Measurements from ENCODE around the gene ENAH.
"Not testable (repeated sequence)": the region's sequence is repeated elsewhere in the genome, so short reads cannot be mapped to it uniquely, and the experiment has no call there.

ENAH gene

GRCh38 chr1:225652729-225653462 lies at the start of gene ENAH:
Gene ENAH (minus strand): TSS chr1:225653123. CDS start chr1:225652690, 433 bp downstream.
- peak; percentile 79 for DNase-seq (ENCODE audit: low read depth)

GRCh38 chr1:225700889-225701465 lies 48.1 kb upstream of the ENAH start:
- DNase-seq (ENCODE audit: low read depth) = peak; percentile 28

DNA sequence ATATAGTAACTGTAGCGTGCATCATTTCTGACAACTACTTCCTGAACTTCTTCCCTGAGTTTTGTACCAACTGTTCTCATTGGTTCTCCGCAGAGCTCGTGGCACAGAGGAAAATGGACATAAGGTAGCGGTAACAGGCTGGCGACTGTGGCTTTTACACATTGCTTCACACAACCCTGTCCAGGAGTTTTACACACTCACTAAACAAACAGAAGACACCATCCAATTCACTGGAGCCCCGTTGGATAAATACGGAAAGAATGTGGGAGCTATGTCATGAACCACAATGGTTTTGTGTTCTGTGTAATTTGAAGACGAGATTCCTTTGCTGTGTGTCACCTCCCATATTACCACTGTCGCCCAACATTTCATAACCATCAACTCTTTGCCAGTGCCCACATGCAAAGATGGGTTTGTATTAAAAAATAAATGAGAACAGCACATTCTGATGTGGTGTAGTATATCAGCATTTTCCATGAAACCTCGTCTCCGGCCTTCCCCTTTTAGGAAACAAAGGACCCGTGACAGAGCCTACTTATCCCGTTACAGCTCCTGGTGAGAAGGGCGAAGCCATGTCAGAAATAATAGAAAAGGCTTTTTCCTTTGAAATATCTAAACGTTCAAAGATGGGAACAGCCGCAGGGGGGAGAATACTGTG lies 47.4 kb upstream of the ENAH start:
- DNase-seq (ENCODE audit: low read depth) = peak; percentile 98

DNA sequence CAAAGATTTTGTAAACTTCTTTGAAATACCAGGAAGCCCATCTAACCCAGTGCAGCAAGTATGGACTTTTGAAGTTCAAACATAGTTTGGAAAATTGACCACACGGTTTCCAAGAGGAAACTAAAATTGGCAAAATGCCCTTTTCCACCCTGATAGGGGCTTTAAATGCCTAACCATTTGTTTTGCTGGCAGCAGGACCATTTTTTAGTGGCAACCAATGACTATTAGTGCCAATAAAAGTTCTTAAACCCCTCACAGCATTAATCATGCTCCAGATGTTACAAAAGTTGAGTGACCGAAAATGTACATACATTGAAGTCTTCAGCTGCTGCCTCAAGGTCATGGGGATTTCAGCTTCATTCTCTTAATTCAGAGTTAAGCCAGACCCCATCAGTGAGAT lies 46.4 kb upstream of the ENAH start:
- peak; percentile 5 for DNase-seq (ENCODE audit: low read depth)

DNA sequence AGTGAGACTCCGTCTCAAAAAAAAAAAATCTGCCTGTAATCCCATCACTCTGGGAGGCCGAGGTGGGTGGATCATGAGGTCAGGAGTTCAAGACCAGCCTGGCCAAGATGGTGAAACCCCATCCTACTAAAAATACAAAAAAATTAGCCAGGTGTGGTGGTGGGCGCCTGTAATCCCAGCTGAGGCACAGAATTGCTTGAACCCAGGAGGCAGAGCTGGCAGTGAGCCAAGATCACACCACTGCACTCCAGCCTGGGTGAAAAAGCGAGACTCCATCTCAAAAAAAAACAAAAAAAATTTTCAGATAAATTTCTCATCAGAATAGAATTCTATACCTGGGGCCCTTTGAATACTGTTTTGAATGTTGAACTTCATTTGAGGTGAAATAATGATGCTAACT lies 45.3 kb upstream of the ENAH start:
- not testable (repeated sequence) for DNase-seq (ENCODE audit: low read depth)

DNA sequence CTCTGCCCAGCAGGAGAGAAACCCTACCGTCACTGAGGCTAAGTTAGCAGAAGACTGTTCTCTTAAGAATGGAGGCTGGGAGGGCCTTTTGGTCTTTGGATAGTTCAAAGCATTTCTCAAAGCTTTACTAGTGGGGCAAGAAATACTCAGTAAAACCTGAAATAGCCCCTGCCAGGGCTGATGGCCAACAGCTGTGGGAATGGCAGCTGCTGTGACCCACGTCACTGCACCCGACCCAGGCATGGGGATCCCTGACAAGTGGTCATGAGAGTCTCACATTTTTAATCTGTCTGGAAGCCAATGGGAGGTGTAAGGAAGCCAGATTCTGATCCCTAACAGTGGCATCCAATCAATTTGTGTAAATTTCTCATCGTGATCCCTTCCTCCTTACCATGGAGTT lies 44.5 kb upstream of the ENAH start:
- no peak for DNase-seq (ENCODE audit: low read depth)

- DNase-seq (ENCODE audit: low read depth) = no peak
Measured at GRCh38 chr1:225695578-225696337, 42.8 kb upstream of the ENAH start.

- DNase-seq (ENCODE audit: low read depth) = no peak
Measured at GRCh38 chr1:225694151-225694603, 41.3 kb upstream of the ENAH start.

DNA sequence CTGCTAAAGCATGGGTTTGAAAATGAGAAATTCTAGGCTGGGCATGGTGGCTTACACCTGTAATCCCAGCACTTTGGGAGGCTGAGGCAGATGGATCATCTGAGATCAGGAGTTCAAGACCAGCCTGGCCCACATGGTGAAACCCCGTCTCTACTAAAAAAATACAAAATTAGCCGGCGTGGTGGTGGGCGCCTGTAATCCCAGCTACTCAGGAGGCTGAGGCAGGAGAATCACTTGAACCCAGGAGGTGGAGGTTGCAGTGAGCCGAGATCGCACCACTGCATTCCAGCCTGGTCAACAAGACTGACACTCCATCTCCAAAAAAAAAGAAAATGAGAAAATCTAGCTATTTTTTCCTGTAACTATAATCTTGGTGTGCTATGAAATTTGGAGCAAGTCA lies 40.8 kb upstream of the ENAH start:
- DNase-seq (ENCODE audit: low read depth) = not testable (repeated sequence)

- no peak for DNase-seq (ENCODE audit: low read depth)
Measured at GRCh38 chr1:225693085-225693696, 40.3 kb upstream of the ENAH start.

DNA sequence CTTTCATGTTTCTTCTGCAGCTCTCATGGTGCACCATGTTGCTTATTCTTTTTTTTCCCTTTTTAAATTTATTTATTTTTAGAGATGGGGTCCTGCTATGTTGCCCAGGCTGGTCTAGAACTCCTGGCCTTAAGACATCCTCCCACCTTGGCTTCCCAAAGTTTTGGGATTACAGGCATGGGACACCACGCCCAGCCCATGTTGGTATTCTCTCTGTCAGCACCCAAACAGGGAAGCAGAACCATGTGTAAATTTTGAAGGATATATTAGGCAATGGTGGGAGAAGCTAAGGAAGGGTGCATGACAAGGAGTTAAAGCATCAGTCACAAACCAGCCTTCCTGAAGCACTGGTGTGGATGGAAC lies 39.6 kb upstream of the ENAH start:
- DNase-seq (ENCODE audit: low read depth) = no peak

DNA sequence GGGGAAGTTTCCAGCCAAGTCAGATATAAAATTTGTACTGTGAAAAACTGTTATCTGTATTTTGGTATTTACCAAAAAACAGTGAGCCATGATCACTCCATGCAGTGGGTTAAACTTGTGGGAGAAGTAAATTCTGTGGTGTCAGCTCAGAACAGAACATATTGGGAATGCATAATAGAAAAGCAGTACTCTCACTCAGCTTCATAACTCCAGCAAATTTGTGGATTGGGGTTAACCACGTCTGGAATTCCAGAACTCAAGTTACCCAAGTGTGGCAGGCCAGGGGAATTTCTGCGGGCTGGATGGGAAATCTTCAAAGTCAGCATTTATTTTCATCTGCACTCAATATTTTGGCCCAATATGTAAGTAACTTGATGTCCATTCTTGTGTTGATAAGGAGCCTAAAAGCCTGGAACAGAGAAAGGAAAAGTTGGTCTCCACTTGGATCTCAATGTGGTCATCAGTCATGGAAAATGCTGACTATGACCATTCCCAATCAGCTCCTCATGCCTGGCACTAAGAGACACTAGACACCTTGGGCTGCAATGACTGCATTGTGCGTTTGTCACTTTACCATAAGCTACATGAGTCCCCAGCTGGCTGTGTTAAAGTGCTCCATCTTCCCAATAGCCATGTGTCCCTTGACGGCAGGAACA lies 39.1 kb upstream of the ENAH start:
- peak; percentile 43 for DNase-seq (ENCODE audit: low read depth)

DNA sequence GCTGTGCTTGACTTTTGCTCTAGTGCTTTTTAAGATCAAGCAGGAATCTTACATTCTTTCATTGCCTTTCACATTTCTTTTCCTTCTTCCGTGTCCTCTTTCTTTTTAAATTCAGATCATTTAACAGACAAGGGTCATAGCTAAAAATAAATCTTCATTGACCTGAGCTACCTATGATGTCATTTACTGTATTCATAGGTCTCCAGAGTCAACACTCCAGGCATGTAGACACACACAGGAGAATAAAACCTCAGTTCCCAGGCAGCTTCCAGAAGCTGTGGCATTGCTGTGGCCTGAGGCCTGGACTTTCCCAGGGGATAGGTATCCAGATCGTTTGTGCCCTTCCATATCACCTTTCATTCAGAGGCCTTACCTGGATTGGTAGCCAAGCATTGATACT lies 38.5 kb upstream of the ENAH start:
- no peak for DNase-seq (ENCODE audit: low read depth)

DNA sequence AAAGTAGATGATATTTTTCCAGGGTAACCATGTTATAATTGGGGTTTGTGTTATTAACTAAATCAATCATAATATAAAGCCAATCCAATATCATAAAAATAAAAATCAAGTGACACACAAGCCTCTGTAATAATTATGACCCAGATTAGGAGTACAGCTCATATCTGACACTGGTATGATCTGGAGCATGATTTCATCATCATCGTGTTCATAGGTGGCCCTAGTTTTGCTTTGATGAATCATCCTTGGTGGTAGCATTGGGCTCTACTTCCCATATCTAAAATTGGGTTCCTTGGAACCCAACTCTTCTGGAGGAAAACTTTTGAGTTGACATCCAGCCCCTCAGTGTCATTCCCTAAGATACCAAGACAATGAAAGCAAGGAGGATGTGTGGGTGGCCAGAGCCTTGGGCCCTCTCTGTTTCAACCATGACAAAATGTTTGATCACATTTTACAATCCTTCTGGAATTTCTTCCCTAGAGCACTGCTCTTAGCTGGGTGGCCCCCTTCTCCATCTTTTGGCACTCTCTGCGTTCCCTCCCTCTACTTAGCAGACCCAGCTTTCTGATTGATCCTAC lies 37.0 kb upstream of the ENAH start:
- DNase-seq (ENCODE audit: low read depth) = peak; percentile 36

DNA sequence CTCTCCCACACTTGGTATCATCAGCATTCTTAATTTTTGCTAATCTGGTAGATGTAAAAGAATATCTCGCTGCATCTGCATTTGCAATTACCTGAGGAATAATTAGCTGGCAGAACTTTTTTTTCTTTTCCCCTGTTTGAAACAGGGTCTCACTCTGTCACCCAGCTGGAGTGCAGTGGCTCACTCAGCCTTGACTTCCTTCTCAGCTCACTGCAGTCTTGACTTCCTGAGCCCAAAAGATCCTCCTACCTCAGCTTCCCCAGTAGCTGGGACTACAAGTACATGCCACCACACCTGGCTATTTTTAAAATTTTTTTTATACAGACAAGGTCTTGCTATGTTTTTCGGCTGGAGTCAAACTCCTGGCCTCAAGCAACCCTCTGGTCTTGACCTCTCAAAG lies 35.4 kb upstream of the ENAH start:
- no peak for DNase-seq (ENCODE audit: low read depth)

GRCh38 chr1:225685476-225686176 lies 32.7 kb upstream of the ENAH start:
- no peak for DNase-seq (ENCODE audit: low read depth)

DNA sequence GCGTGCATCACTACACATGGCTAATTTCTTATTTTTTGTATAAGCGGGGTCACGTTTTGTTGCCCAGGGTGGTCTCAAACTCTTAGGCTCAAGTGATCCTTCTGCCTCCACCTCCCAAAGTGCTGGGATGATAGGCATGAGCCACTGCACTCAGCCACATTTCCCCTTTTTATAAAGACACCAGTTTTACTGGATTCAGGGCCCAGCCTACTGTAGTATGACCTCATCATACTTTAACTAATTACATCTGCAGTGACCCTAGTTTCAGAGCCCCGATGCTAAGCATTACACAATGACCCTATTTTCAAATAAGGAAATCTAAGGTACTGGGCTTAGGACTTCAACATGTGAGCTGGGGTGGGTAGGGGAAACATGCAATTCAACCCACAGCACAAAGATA lies 31.8 kb upstream of the ENAH start:
- no peak for DNase-seq (ENCODE audit: low read depth)

DNA sequence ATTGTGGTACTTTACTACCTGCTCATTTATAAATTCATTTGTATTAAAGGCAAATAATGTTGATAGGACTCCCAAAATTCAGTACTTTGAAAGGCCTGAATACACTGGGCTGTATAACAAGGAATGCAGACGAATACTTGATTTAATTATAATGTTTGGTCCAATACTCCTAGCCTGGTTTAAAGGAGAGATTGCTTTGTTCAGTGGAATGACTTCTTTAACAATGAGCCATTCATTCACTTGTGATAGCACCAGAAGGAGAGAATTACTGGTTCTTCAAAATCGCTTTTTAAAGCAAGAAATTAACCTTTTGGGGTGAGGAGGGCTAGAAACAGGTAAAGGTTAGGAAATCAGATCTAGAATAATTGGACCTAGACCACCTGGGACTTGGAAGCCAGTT lies 28.3 kb upstream of the ENAH start:
- no peak for DNase-seq (ENCODE audit: low read depth)

GRCh38 chr1:225678545-225678944 lies 25.6 kb upstream of the ENAH start:
- DNase-seq (ENCODE audit: low read depth) = no peak

GRCh38 chr1:225677350-225678124 lies 24.6 kb upstream of the ENAH start:
- no peak for DNase-seq (ENCODE audit: low read depth)
